KG1 (cell line): ENCODE results near the gene DSCAML1.

Experiments used
- DNase-seq: peaks from one replicate; lab custom pipeline; 2025; lab: John Stamatoyannopoulos, UW

Gene DSCAML1

DNA sequence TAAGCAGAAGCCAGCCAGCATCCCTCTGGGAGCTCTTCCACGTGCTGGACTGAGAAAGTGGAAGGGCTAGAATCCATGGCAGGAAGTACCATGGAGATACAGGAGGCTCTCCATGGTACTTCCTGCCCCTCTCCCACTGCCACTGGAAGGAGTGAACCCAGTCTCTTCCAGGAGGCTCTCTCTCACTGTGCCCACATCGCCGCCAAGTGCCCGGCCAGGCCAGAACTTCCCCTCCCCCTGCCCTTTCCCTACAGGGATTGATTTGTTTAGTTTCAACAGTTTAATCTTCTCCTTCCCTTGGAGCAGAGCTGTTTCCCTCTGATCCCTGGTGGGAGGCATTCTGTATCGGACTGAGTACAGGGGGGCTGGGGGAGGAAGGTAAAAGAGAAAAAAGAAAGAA lies 133.6 kb downstream of the DSCAML1 start:
- no peak for DNase-seq

DNA sequence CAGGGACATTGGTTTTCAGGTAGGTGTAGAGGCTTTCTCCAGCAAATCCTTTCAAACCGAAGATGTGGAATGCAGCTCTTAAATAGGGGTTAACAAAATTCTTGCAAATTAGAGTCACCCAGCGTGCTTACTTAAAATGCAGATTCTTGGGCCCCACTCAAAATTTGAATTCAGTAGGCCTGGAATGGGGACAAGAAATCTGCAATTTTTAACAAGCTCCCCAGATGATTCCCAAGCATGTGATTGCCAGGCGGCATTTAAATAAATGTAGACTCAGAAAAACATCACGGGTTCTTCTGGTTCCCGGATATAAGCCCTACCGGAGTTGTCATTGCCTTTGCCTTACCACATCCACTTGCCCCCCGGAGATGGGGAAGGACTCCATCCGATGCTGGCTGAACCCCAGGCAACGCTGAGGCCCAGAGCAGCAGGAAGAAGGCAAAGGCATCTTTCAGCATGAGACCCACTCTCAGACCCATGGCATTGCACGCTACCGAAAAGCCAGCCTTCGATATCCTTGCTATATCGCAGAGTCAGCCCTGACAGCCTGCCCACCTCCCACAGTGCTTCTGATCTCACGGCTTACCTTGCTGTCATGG lies 134.2 kb downstream of the DSCAML1 start:
- DNase-seq: no peak

DNA sequence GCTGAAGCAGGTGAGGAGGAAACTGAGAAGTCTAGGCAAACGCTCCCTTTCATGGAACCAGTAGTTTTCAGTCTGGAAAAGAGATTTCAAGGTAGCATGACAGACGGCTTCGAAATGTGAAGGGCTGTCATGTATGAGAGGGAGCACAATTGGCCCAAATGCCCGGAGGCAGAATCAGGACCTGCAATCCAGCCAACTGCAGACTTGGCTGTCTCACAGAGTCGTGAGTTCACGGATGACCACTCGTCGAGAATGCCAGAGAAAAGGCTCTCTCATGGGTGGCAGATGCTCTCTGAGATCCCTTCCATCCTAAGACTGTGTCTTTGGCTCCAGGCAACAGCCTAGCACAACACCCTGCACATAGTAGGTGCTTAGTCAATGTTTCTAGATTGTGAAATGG lies 134.8 kb downstream of the DSCAML1 start:
- no peak for DNase-seq

DNA sequence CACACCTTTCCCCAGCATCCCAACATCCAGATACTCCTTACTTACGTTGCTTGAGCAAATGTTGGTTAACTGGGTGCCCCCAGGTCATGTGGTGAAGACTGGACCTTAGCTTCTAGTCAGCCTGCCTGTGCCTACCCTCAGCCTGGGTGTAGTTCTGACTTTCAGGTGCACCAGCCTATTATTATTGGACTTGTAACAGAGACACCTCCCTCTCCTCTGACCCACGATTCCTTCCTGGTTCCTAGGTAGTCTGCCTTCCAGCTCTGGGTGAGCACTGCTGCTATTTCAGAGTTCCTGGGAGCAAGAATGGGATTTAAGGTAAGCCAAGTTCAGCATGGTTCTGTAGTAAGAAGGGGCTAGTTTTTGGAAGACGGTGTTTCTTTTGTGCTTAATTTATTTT lies 138.2 kb downstream of the DSCAML1 start:
- DNase-seq: no peak

DNA sequence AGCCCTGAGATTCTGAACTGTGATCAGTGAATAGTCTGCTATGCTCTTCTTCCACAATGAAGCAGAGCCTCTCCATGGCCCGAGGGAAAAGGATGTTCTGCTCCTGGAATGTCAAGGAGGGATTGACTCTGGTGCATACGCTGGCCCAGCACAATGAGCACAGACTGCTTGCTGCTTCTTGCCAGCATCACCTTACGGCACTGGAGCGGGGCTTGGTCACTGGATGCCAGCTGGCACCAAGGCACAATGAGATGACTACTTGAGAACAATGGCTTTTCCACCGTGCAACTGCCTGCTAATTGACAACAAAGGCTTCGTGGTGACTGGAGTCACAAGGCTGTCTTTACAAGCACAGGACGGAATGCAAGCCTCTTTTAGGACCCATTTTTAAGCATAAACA lies 139.2 kb downstream of the DSCAML1 start:
- DNase-seq: no peak

DNA sequence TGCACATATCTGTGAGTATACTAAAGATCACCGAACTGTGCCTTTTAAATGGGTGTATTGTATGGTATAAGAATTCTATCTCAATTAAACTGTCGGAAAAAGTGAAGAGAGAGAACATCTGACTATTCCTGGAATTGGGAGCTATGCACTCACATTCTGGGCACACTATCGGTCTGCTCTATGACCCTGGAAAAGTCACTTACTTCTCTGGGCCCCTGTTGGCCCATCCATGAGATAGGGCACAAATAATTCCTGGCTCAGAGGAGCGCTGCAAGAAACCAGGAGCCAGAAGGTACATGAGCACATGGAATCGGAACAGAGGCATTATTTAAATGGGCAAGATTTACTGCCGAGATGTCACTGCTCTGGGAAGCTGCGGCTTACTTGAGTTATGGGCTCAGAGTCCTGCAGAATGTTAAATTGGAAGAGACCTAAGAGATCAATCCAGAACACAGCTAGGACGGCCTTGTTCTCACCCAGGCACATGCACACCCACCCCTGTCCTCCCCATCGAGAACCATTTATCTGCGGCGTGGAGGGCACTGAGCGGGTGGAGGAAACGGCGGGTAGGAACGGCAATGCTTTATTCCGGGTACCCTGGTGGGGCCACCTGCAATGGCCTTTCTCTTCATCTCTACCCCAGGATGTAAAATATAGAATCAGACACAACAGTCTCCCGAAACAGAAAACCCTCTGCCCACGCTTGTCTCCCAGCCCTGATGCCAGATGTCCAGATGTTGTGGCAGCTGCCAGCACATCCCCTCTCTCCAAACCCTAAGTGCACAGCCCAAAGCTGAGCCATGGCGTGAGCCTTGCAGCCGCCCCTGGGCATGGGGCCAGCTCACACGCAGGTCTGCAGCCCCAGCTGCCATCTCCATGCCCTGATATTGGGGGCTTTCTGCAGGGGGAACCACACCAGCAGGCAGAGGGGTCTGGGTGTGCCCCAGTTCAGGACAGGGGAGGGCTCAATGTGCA lies 142.4 kb downstream of the DSCAML1 start:
- no peak for DNase-seq

DNA sequence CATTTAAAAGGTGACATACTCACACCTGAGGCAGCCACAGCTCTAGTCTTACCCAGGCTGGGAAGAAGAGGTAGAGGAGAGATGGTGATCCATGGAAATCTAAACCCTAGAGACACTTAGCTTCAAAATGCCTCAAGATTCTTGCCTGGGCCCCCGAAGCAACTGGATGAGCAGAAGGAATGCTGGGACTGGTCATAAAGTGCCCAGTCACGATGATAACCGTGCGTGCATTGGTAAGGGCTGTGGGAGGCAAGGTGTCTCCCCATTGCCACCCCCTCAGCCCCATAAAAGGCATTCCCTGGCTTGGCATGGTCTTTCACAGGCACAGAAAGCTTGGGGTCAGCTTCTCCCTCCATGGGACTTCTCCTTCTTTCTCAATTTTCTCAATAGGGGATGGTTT lies 144.5 kb downstream of the DSCAML1 start:
- no peak for DNase-seq

DNA sequence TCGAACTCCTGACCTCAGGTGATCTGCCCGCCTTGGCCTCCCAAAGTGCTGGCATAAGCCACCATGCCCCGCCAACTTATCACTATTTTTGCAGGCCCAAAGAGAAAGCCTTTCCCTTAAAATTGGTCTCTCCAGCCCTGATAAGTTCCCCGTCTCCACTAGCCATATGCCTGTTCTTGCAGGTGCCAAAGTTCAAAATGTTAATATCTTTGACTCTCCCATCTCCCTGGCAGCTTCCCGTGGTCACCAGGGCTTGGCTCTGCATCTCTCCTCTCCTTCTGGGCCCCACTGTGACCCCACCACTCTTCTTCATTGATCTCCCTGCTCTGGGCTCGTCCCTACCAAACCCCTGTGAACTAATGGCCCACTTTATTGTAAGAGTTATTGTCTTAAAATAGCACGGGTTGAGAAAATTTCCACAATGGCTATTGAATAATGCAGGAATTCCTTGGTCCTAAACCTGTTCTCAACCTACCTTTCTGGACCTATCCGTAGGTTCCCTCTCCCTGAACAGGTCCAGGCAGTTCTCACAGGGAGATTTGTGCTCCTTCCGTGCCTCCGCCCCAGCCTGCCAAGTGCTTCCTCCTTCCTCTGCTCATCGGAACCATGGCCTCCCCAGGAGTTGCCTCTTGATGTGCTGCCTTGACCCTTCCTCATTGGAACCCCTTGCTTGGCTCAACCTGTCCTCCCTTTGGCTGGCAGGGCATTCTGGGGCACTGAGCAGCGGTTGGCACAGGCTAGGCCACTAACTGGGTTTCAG lies 147.5 kb downstream of the DSCAML1 start:
- DNase-seq: no peak

DNA sequence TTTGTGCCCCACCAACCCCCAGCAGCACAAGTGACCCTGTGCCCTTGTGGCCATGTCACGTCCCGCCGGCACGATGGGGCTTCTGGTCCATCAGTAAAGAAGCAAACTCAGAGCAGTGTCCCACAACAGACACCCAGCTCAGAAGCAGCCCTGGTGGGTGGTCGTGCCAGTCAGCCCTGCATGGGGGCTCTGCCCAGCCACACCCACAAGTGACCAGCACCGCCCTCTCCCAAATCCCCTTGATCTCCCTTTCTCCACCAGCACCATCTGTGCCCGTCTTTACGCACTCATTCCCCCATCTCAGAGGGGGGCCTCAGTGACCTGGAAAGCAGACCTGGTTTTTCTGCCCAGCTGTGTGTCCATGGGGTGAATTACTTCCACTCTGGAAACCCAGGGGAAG lies 149.1 kb downstream of the DSCAML1 start:
- DNase-seq: no peak

DNA sequence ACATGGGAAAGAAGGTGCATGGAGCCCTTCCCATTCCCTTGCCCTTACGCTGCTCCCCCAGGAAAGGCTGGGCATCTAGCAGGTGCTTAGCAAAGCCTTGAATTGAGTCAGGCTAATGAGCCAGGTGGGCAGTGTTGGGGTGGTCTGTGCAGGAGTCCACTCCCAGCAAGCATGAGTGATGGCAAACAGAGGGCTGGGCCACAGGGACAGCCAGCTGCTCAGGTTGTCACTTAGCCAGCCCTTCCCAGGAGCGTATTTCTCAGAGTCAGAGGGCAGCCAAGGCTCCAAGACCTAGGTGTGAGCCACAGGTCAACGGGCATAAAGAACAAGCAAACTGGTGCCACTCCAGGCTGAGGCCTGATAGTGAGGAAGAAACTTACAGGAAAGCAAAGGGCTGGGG lies 149.8 kb downstream of the DSCAML1 start:
- DNase-seq: no peak

DNA sequence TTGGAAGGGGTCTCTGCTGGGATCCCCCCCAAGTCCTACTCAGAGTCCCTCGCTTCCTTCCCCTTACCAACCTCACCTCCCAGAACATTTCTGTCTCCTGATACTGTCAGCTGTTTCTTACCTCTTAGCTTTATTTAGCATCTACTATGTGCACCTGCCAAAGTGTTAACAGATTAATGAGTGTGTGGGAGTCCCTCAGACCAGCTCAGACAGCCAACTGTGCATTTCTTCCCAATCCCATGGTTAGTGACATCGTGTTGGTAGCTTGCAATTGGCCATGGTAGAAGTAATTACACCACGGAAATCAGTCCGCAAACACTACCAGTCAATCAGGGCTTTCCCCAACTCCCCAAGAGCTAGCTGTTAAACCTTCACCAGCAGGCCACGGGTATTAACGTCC lies 150.6 kb downstream of the DSCAML1 start:
- DNase-seq: no peak

DNA sequence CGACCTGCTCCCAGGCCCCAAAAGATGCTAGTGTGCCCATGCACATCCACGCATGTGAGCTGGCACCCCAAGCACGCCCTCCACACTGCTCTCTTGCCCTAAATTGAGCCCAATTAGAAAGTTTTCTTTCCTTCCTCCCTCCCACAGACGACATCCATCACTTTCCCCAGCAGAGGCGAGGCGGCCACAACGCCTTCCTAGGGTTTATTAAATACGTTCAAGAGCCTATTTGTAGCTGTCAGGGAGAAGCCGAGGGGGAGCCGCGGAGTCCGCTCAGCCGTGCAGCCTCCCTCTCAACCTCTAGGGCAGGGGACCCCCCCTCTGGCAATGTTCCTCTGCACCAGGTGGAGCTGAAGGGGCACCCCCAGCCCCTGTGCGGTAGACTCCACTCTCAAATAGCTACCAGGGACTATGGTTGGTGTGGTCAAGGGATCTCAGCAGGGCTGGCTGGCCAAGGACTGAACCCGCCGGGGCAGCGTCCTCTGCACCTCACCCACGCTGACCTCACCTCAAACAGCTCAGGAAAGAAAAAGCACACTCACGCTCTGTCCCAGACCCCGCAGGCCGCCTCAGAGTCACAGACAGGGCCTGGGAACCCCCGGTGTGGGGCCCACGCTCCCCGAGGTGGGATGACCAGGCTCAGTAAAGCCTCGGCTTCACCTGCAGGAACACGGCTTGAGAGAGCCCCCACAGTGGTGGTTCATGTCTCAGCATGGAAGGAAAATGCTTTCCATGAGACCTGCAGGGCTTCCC lies 152.4 kb downstream of the DSCAML1 start:
- no peak for DNase-seq

DNA sequence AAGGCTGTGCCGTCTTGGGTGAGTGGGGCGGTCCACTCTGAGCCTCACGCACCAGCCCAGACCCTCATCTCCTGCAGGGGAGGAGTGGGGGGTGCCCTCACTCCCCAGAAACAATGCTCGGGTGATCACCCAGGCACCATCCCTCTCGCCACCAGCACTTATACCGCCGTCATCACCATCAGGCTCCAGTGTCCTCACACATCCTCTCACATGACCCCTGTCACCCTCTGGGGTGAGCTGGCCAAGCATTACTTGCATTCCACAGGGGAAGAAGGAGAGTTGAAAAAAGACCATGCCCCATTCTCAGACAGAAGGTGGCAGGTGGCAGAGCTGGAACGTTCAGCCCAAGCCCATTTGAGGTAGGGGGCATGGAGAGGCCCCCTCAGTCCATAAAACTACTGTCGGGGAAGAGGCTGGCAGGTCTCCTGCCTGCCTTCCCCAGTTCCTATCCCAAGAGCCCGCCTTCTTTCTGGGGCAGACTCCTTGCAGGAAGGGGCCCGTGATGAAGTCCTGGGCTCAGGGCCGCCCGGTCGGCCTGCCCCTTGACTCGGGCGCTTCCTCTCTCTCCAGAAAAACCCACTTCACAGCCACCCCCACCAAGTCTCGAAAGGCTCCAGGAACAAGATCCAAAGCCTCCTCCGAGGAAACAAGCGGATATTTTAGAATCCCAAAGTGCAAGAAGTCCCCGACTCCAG lies 153.3 kb downstream of the DSCAML1 start:
- no peak for DNase-seq

DNA sequence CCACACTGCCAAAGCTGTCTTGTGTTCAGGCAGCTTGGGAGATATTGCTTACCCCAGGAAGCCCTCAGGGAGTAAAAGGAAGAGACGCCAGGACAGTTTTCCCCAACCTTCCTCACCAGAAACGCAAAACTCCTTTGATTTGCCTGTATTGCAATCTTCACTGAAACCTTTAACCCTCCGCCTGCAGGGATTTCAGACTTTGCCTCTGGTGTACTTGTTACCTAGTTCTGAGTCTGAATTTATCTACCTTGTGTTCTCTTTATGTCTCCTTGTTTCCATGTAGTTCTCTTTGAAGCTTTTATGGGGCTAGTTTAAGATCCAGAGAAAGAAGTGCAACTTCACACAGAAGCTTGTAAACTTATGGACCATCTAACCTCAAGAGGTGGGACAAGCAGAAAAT lies 154.2 kb downstream of the DSCAML1 start:
- DNase-seq: no peak

DNA sequence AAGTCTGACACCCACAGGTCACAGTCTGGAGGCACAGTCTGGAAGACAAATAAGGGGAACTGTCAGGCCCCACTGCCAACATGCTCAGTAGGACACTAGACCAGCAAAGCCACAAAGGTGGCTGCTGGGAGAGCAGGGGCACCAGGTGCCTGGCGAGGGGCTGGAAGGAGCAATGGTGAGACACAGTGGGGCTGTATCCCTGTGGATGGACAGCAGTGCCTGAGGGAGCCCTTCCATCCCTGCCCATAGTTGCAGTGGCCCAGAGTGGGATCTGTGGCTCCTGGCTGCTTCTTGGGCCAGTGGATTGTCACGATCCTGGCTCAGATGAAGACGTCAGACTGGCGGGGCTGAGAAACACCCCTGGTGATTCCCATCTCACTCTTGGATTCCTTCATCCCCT lies 154.6 kb downstream of the DSCAML1 start:
- DNase-seq: no peak

DNA sequence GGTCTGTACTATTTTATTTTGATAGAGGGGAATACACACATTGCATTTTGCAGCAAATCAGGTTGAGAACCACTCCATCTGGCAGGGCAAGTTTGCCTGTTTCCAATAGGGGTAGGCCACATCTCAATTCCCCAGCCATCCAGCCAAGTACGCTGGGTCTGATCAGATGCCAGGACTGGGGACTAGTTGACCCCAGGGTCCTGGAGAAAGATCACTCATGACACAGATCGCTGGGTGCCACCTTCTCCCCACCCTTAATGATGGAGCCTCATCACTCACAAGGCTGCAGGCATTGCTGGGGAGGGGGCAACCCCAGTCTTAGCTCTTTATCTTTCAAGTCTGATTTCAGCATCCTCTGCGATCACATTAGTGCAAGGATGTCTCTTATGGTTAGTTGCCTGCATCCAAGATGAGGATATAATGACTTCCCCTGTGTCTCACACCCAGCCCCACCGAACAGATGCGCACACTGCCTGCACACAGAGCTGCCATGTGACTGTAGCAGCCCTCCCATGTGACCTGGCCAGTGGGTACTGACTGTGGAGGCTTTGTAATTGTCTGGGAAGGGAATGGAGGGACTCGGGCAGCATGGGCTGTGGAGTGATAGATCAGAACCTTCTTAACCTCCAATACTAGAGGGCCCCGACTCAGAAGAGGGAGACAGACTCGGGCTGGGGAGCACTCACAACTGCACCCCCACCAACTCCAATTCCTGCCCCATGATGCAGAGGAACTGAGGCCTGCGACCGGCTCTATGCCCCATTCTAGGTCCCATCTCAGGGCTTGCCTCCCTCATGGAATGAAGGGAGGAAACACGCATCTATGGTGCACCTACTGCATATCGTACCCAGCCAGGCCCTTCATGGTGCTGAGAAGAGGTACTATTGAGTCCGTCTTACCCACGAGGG lies 155.8 kb downstream of the DSCAML1 start:
- no peak for DNase-seq

DNA sequence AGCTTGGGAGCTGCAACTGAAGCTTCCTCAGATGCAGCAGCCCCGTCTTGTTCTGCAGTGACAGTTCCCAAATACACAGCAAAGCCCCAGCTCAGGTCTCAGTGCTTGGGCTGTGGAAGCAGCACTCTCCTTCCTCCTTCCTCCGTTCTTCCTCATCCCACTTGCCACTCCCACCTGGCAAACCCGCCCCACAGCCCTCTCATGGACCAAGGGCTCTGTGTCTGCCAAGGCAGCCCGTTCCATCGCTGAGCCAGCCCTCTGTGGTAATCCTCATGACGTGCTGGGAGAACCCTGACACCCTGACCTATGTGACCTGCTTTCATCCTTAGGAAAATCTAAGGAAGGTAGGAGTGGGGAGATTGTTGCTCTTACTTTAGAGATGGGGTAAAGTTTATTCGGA lies 157.0 kb downstream of the DSCAML1 start:
- no peak for DNase-seq

DNA sequence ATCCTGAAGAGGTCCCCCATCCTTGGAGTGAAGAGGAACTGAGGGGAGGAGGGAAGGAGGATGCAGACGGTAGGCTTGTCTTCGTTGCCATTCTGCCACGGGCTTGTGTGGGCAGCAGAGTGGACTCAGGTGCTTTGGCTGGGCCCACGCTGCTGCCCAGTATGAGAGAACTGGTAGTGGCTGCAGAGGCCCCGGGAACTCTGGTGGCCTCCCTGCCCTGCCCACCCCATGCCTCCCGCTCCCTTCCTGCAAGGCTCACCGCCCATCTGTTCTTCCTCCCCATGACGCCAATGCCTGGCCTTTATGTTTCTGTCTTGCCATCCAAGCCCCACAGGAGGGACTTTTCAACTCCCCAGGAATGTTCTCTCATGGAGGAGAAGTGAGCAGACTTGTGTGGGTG lies 157.4 kb downstream of the DSCAML1 start:
- no peak for DNase-seq

DNA sequence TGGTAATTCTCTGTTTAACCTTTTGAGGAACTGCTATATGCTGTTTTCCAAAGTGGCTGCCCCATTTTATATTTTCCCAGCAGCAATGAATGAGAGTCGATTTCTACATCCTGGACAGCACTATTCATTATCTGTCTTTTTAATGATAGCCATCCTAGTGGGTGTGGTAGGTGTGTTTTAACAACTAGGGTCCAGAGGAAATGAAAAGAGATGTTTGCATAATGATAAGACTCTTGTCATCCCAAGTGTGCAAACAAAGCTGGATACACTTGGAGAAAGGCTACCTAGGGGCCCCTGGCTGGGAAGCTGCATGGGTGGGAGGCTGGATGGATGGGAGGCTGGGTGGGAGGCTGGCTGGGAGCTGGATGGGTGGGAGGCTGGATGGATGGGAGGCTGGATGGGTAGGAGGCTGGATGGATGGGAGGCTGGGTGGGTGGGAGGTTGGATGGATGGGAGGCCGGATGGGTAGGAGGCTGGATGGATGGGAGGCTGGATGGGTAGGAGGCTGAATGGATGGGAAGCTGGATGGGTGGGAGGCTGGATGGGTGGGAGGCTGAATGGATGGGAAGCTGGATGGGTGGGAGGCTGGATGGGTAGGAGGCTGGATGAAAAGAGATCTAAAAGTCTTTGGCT lies 158.0 kb downstream of the DSCAML1 start:
- DNase-seq: no peak
